NCI-H2171 (cell line): ENCODE measurements around the gene PDLIM1.

Source experiments
- DNase-seq: peaks from one replicate; lab custom pipeline; 2025; lab: John Stamatoyannopoulos, UW

Gene PDLIM1

GRCh38 chr10:95290461-95291364, at the start of gene PDLIM1:
Gene PDLIM1 (minus strand): TSS chr10:95291003. CDS start chr10:95290915, 88 bp downstream.
- DNase-seq = peak; percentile 55

GRCh38 chr10:95339863-95340262, 49.1 kb upstream of the PDLIM1 start:
- DNase-seq = no peak

- no peak for DNase-seq
These were observed 46.8 kb upstream of the PDLIM1 start for GRCh38 chr10:95337423-95338160.

- no peak for DNase-seq
These were observed 45.9 kb upstream of the PDLIM1 start for GRCh38 chr10:95336702-95337101.

GRCh38 chr10:95335933-95336699, 45.3 kb upstream of the PDLIM1 start:
- DNase-seq = no peak

GRCh38 chr10:95334805-95335144, 44.0 kb upstream of the PDLIM1 start:
- no peak for DNase-seq

- no peak for DNase-seq
These were observed 43.4 kb upstream of the PDLIM1 start for GRCh38 chr10:95333997-95334804.

- no peak for DNase-seq
These were observed 42.0 kb upstream of the PDLIM1 start for GRCh38 chr10:95332666-95333249.

GRCh38 chr10:95331596-95332130, 40.9 kb upstream of the PDLIM1 start:
- DNase-seq = no peak

GRCh38 chr10:95330966-95331453, 40.2 kb upstream of the PDLIM1 start:
- no peak for DNase-seq

GRCh38 chr10:95329296-95329695, 38.5 kb upstream of the PDLIM1 start:
- no peak for DNase-seq

GRCh38 chr10:95328013-95328412, 37.2 kb upstream of the PDLIM1 start:
- DNase-seq = no peak

- peak; percentile 77 for DNase-seq
These were observed 36.6 kb upstream of the PDLIM1 start for GRCh38 chr10:95327367-95327766.

GRCh38 chr10:95326396-95326795, 35.6 kb upstream of the PDLIM1 start:
- no peak for DNase-seq

GRCh38 chr10:95325863-95326262, 35.1 kb upstream of the PDLIM1 start:
- no peak for DNase-seq

GRCh38 chr10:95324436-95325268, 33.8 kb upstream of the PDLIM1 start:
- DNase-seq = no peak

- no peak for DNase-seq
These were observed 30.9 kb upstream of the PDLIM1 start for GRCh38 chr10:95321554-95322301.

GRCh38 chr10:95319239-95319638, 28.4 kb upstream of the PDLIM1 start:
- DNase-seq = peak; percentile 4

GRCh38 chr10:95315509-95315908, 24.7 kb upstream of the PDLIM1 start:
- DNase-seq = peak; percentile 65
